Measurements from ENCODE around the gene ACYP2.

Gene ACYP2

GRCh38 chr2:54088191-54088634 lies 27.2 kb upstream of the ACYP2 start:
- TF ChIP-seq POLR2AphosphoS5 (IDR thresholded peaks at IDR 0.05; ENCODE audit: low read depth, low read length) = no peak
- TF ChIP-seq REST (IDR thresholded peaks at IDR 0.05; ENCODE audit: insufficient read depth in 1 of 2, low read depth in 2 of 2, low read length in 2 of 2) = no peak
- no peak for TF ChIP-seq SIN3A (IDR thresholded peaks at IDR 0.05; ENCODE audit: borderline replicate concordance, insufficient read depth, low read length)
- no peak for TF ChIP-seq TAF1 (IDR thresholded peaks at IDR 0.05; ENCODE audit: borderline replicate concordance, insufficient read depth, low read length)
- TF ChIP-seq FOXP2 (optimal IDR thresholded peaks at IDR 0.05; ENCODE audit: borderline replicate concordance, extremely low read depth, extremely low read length, insufficient read depth) = no peak

GRCh38 chr2:54088719-54089118 lies 26.7 kb upstream of the ACYP2 start:
- TF ChIP-seq TAF1 (IDR thresholded peaks at IDR 0.05; ENCODE audit: borderline replicate concordance, insufficient read depth, low read length) (no peak), SIN3A (IDR thresholded peaks at IDR 0.05; ENCODE audit: borderline replicate concordance, insufficient read depth, low read length) (no peak), FOXP2 (optimal IDR thresholded peaks at IDR 0.05; ENCODE audit: borderline replicate concordance, extremely low read depth, extremely low read length, insufficient read depth) (no peak), POLR2AphosphoS5 (IDR thresholded peaks at IDR 0.05; ENCODE audit: low read depth, low read length) (no peak), REST (IDR thresholded peaks at IDR 0.05; ENCODE audit: insufficient read depth in 1 of 2, low read depth in 2 of 2, low read length in 2 of 2) (no peak)

- TF ChIP-seq POLR2AphosphoS5 (IDR thresholded peaks at IDR 0.05; ENCODE audit: low read depth, low read length) (no peak), REST (IDR thresholded peaks at IDR 0.05; ENCODE audit: insufficient read depth in 1 of 2, low read depth in 2 of 2, low read length in 2 of 2) (no peak), FOXP2 (optimal IDR thresholded peaks at IDR 0.05; ENCODE audit: borderline replicate concordance, extremely low read depth, extremely low read length, insufficient read depth) (no peak), TAF1 (IDR thresholded peaks at IDR 0.05; ENCODE audit: borderline replicate concordance, insufficient read depth, low read length) (no peak), SIN3A (IDR thresholded peaks at IDR 0.05; ENCODE audit: borderline replicate concordance, insufficient read depth, low read length) (no peak)
Measured at GRCh38 chr2:54090521-54091117, 24.8 kb upstream of the ACYP2 start.

GRCh38 chr2:54092940-54093339 lies 22.5 kb upstream of the ACYP2 start:
- no peak for TF ChIP-seq TAF1 (IDR thresholded peaks at IDR 0.05; ENCODE audit: borderline replicate concordance, insufficient read depth, low read length)
- no peak for TF ChIP-seq POLR2AphosphoS5 (IDR thresholded peaks at IDR 0.05; ENCODE audit: low read depth, low read length)
- no peak for TF ChIP-seq SIN3A (IDR thresholded peaks at IDR 0.05; ENCODE audit: borderline replicate concordance, insufficient read depth, low read length)
- TF ChIP-seq REST (IDR thresholded peaks at IDR 0.05; ENCODE audit: insufficient read depth in 1 of 2, low read depth in 2 of 2, low read length in 2 of 2) = no peak
- no peak for TF ChIP-seq FOXP2 (optimal IDR thresholded peaks at IDR 0.05; ENCODE audit: borderline replicate concordance, extremely low read depth, extremely low read length, insufficient read depth)

All from PFSK-1 (cell line).